ENCODE data around the gene PGK1.

DNA sequence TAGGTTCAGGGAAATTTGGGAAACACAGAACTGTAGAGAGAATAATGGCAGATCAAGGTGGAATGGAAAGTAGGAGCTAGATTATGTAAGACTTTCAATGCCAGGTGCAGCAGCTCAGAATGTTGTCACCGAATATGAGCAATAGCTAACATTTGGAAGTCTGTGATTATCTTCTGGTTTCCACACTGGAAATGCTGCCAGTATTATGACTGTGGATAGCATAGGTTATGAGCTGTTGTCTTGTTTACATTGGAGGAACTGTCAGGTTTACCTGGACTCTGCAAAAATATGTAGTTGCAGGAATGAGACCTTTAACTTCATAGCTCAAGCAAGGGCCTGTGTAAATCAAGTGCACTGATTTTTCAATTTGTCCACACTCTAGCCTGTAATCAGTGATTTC, 61.4 kb downstream of the PGK1 start:
- TF ChIP-seq, protein P1, sequence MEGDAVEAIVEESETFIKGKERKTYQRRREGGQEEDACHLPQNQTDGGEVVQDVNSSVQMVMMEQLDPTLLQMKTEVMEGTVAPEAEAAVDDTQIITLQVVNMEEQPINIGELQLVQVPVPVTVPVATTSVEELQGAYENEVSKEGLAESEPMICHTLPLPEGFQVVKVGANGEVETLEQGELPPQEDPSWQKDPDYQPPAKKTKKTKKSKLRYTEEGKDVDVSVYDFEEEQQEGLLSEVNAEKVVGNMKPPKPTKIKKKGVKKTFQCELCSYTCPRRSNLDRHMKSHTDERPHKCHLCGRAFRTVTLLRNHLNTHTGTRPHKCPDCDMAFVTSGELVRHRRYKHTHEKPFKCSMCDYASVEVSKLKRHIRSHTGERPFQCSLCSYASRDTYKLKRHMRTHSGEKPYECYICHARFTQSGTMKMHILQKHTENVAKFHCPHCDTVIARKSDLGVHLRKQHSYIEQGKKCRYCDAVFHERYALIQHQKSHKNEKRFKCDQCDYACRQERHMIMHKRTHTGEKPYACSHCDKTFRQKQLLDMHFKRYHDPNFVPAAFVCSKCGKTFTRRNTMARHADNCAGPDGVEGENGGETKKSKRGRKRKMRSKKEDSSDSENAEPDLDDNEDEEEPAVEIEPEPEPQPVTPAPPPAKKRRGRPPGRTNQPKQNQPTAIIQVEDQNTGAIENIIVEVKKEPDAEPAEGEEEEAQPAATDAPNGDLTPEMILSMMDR (conservative IDR thresholded peaks at IDR 0.05; ENCODE audit: low read depth, low read length): no peak
- TF ChIP-seq EZH2 (IDR thresholded peaks at IDR 0.05; ENCODE audit: low read length, unreplicated experiment) (no peak), EZH2phosphoT487 (IDR thresholded peaks at IDR 0.05; ENCODE audit: borderline replicate concordance, low read length) (no peak)
